Measurements from ENCODE around the gene ERMARD. TPM values are rescaled to one million over a fixed set of nuclear protein-coding genes. Genes with fewer than 3 reads are reported as not detected.

Gene ERMARD
- total RNA-seq, 2 donors from 2014 or later, result 14.2 to 15.7 TPM

DNA sequence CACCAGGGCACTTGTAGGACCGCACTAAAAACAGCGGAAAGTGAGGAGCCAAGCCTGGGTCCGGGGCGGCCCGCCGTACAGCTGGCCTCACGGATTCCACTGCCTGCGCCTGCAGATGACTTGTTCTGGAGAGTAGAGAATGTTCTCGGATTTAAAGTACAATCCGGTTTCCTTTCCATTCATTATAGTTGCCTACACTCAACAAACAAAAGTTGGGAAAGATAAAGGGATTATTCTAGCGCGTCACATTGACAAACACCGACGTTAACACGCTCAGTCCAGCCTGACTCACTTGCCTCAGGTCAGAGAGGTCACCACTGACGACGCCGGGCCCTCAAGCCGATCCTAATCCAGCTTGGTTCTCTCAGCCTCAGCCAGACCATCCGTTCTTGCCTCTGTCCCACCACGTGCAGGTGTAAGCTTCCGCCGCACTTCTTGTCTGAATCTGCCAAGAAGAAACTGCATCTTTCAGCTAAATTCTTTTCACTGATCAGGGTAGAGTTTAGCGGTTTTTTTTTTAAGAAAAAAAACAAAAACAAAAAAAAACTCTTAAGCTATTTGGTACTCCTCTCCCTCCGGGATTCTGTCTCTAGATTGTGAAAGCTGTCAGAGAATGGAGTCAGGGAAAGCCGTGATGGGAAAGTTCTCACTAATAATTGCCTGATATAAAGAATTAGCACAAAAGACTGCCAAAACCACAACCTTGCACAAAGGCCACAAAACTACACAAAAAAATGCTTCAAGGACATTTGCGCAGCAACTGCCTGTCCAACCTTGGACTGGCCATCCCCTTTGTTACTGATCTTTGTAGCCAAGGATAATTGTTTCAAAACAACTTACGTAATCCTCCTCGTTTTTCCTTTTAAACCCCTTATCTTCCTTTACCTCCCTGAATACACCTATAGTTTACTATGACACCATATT lies 26.0 kb upstream of the ERMARD start:
- H3K27ac ChIP-seq, result peak overlapping the region; percentile 79
- H3K9me3 ChIP-seq, result no peaks in the 10 kb centered on the region
- intact Hi-C loops (cut with DNase I), result no loop called here
- peak overlapping the region; percentile 70 to 73 for H3K9ac ChIP-seq (ENCODE audit: low read depth in 2 of 2, low read length in 2 of 2)
- no peaks in the 10 kb centered on the region for H3K36me3 ChIP-seq
- no peaks in the 10 kb centered on the region for H3K27me3 ChIP-seq
- DNase-seq, result peak; percentile 60
- no peaks in the 10 kb centered on the region for H3K4me1 ChIP-seq
- no peak for TF ChIP-seq CTCF (IDR thresholded peaks at IDR 0.05)
- peak overlapping the region; percentile 72 for H3K4me3 ChIP-seq

DNA sequence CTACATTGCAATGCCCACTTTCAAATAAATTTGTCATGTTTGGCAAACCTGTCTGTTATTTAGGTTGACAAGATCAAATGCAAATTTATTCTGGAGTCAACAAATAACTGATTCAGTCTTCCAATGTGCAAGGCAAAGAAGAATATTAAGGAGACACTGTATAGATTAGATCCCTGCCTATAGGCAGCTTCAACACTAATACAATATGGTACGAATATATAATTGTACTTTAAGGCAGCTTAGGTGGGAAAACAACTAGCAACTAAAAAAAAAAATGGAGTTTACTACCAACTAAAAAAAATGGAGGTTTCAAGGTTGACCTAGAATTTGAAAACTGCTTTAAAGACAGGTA lies 25.4 kb upstream of the ERMARD start:
- no peak for TF ChIP-seq CTCF (IDR thresholded peaks at IDR 0.05)
- DNase-seq, result no peak
- Histone ChIP-seq H3K9ac (ENCODE audit: low read depth in 2 of 2, low read length in 2 of 2) (no peak overlapping the region), H3K27ac (no peak overlapping the region), H3K27me3 (no peaks in the 10 kb centered on the region), H3K9me3 (no peaks in the 10 kb centered on the region), H3K4me3 (no peak overlapping the region), H3K36me3 (no peaks in the 10 kb centered on the region), H3K4me1 (no peaks in the 10 kb centered on the region)
- intact Hi-C loops (cut with DNase I), result no loop called here

DNA sequence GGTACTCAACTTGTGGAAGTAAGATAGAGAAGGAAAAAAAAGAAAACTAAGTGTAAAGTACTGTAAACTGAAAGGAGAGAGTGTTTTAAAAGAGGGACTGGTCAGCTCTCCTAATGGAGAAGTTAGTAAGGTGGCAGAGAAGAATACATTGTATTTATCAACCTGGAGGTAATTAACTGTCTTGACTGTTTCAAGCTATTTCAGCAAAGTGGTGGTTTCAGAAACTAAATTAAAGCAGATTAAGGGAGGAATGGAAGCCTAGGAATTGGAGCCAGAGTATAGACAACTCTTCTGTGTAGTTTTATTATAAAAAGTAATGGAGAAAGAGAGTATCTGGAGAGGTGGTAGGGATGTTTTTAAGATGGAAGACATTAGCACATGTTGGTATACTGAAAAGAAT lies 24.5 kb upstream of the ERMARD start:
- intact Hi-C loops (cut with DNase I), result no loop called here
- H3K4me1 ChIP-seq, result no peaks in the 10 kb centered on the region

DNA sequence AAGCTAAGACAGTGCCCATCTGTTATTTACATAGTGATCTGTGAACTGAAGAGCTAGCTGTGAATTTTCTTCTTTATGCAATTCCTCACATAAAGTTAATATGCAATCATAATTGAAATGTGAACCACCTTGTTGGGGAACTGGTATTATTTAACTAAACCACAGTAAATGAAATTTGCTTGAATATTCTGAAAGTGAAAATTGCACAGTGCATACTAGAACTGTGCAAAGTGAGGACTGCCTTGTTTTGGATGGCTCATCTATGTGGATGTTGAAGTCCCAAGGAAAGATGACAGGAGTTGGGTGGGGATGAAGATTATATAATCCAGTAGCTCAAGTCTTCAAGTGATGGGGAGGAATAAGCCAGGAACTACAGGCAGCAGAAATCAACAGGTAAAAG lies 21.5 kb upstream of the ERMARD start:
- no peak for DNase-seq
- intact Hi-C loops (cut with DNase I), result no loop called here
- Histone ChIP-seq H3K36me3 (no peaks in the 10 kb centered on the region), H3K4me3 (no peak overlapping the region), H3K9me3 (no peaks in the 10 kb centered on the region), H3K27me3 (no peaks in the 10 kb centered on the region), H3K27ac (no peak overlapping the region), H3K9ac (ENCODE audit: low read depth in 2 of 2, low read length in 2 of 2) (no peak overlapping the region), H3K4me1 (no peaks in the 10 kb centered on the region)
- no peak for TF ChIP-seq CTCF (IDR thresholded peaks at IDR 0.05)

More for the DNA sequence above, 24.5 kb upstream of the ERMARD start:
- H3K9ac ChIP-seq (ENCODE audit: low read depth in 2 of 2, low read length in 2 of 2), result no peak overlapping the region
- no peak for DNase-seq
- H3K36me3 ChIP-seq, result no peaks in the 10 kb centered on the region
- no peak overlapping the region for H3K27ac ChIP-seq
- H3K9me3 ChIP-seq, result no peaks in the 10 kb centered on the region
- no peaks in the 10 kb centered on the region for H3K27me3 ChIP-seq
- no peak for TF ChIP-seq CTCF (IDR thresholded peaks at IDR 0.05)
- no peak overlapping the region for H3K4me3 ChIP-seq

DNA sequence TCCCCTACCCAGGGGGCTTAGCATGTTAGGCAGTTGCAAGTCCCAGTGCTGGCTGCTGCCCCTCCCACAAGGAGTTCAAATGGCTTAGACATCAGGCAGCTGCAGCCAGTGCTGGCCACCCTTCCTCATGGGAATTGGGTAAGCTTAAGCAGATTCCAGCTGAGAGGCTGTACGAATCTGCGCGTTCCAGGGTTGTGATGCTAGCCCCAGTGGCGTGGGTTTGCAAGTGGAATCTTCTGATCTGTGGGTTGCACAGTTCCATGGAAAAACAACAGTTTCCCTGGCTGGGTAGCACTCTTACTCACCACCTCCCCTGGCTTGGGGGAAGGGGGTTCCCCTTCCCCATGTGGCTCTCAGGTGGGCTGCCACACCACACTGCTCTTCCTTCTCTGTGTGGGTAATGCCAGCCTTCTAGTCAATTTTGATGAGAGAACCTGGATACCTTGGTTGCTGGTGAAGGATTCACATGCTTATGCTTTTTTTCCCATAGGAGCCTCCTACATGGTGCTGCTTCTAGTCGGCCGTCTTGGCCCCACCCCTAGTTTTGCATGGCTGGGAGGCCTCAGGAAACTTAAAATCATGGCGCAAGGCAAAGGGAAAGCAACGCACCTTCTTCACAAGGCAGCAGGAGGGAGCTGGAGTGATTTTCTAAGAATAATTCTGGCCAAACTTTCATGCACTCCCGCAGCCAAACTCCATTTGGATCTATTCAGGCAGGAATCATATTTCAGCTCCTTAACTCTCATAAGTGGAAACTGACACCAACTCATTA lies 13.0 kb upstream of the ERMARD start:
- Histone ChIP-seq H3K4me1 (no peaks in the 10 kb centered on the region), H3K9me3 (no peaks in the 10 kb centered on the region), H3K9ac (ENCODE audit: low read depth in 2 of 2, low read length in 2 of 2) (no peak overlapping the region), H3K4me3 (no peak overlapping the region), H3K27ac (no peak overlapping the region), H3K27me3 (no peaks in the 10 kb centered on the region), H3K36me3 (no peaks in the 10 kb centered on the region)
- TF ChIP-seq CTCF (IDR thresholded peaks at IDR 0.05), result no peak
- intact Hi-C loops (cut with DNase I), result no loop called here
- no peak for DNase-seq
